HG03558 (cell line): ENCODE results near the gene ADCY9.

Experiments
- ATAC-seq: cut with Tn5 transposase; IDR thresholded peaks from one replicate; pipeline ENCODE4 v1.9.1; 2021; ENCODE audit warnings: moderate number of reproducible peaks; ENCODE audit not compliant: unreplicated experiment; ENCODE audit errors: extremely low read depth

Gene ADCY9

DNA sequence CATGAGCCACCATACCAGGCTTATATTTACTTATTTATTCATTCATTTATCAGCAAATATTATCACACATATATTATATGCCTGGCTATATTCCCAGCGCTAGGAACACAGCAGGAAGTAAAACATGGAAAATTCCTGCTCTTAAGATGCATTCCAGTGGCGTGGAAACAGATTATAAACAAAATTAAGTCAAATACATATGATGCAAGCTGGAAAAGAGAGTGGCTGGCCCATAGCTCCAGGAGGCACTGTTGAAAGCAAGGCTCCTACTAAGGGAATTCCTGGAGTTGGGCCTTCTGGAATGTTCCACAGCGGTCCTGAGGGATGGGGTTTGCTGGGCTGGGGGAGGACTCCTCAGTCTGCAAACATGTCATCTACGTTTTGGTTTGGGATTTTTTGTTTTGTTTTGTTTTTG is 18.4 kb downstream of the ADCY9 start:
- no peak for ATAC-seq

DNA sequence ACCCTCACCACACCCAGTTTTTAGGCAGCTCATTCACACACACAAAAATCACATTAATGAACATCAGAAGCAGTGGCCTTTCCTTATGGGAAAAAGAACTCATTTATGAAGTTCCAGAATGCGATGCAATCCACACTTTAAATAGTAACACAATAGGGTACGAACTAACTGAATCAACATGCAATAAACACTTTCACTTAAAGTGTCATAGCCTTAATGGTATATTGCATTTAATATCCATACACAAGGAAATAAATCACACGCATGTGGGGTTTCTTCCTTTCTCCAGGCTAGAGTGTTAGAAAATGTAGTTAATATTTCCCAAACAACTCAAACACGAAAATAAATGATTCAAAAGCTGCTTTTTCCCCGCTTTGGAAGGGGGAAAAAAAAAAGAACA is 19.7 kb downstream of the ADCY9 start:
- no peak for ATAC-seq

DNA sequence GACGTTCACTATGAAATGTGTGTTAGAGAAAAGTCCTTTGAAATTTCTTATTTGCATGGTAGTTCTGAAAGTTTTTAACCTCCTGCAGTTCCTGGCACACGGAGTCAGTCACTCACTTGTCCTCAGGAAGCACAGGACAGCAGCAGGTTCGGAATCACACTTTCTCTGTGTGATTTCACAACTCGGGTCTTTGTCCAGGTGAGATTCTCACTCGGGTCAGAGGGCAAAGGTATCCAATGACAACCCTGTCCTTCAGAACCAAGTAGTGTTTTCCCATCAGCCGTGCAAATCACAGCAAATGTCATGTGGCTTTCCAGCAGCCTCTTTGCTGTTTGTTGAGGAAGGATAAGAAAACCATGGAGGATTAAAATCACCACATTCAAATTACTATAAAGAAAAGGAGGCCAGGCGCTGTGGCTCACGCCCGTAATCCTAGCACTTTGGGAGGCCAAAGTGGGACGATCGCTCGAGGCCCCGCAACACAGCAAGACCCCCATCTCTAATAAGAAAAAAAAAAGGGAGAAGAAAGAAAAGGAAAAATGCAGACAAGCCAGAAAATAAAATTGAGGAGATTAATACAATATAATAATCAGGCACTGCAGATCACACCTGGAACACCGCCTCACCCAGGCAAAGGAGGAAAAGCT is 22.0 kb downstream of the ADCY9 start:
- ATAC-seq = no peak

DNA sequence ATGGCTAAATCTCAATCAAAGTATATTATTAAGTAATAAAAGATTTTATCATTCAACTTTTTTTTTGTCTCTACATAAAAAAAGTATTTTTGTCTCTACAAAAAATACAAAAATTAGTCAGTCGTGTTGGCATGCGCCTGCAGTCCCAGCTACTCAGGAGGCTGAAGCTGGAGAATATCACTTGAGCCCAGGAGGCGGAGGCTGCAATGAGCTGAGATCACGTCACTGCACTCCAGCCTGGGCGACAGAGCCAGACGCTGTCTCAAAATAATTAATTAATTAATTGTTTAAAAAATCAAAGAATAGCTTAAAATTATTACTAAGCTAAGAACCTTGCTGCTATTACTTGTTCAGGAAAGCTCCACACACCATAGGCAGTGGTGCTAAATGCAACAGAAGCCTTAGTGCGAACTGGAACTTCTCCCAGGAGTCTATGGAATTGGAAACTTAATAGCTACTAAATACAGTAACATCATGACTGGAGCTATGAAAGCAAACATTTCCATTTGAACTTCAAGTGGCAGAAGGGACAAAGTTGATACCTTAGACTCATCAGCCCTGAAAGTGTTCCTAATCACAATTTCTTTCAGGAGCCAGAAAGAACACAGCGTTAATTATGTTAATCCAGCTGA is 22.6 kb downstream of the ADCY9 start:
- ATAC-seq = no peak

DNA sequence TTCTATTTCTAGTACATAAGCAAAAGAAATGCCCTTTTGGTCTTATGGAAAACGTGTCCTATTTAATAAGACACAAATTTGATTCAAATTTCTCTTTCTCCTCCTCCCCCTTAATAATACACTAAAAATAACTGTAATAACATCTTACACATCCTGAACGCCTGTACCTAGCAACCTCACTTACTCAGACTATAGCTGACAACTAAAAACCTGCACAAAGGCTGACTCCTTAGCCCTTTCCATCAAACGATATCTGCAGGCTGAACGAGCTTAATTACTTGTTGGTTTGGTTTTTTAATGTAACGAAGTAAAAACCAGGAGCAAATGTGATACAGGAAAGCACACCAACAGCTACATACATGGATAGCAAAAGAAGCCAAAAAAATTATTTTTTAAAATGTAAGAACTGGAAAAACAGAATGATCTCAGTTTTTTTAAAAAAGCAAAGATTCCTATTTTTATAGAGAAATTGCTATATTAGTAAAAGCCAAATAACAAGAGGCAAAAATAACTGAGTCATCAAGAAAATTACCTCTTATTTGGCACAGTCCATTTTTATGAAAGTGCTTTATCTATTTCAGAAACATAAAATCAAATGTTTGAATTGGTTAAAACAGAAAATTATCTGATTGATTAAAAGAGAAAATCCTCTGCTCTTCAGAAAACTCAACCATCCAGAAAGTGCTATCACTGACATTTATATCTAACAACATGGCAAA is 23.5 kb downstream of the ADCY9 start:
- ATAC-seq = no peak

DNA sequence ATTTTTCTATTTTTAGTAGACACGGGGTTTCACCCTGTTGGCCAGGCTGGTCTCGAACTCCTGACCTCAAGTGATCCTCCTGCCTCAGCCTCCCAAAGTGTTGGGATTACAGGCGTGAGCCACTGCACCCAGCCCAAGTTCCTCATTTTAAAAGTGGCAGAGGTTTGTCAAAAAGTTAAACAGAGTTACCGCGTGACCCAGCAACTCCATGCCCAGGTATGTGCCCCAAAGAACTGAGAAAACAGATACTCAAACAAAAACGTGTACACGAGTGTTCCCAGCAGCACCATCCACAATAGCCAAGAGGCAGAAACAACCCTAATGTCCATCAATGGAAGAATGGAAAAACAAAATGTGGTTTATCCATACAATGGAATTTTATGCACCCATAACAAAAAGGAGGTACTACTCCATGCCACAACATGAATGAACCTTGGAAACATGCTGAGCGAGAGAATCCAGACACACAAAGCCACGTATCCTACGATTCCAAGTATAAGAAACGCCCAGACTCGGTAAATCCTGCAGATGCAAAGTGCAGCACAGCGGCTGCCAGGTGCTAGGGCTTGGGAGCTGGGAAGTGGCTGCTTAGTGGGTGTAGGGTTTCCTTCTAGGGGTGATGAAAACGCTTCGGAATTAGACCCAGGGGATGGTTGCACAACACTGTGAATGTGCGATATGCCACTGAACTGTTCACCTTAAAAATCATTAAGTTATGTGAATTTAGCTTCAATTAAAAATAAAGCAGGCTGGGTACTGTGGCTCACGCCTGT is 24.8 kb downstream of the ADCY9 start:
- no peak for ATAC-seq

DNA sequence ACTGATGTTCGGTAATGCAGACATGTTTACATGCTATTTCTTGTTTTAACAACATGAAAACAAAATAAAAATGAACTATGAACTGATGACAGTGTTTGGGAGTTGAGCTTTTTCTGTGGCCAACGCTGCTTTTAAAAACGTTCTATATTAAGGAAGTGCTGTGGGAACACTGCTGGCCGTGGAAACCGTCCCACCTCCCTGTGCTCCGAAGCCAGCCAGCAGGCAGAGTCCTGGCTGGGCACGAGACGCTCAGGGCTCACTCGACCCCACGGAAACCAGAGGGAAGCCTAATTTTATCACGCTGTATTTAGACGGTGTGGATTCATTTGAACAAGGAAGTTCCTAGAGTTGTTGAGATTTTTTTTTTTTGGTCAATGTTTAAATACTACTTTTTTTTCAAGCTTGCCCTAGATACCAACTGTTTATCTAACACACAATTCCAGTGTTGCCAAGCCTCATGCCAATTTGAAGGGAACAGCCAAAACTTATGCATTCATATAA is 25.8 kb downstream of the ADCY9 start:
- no peak for ATAC-seq

DNA sequence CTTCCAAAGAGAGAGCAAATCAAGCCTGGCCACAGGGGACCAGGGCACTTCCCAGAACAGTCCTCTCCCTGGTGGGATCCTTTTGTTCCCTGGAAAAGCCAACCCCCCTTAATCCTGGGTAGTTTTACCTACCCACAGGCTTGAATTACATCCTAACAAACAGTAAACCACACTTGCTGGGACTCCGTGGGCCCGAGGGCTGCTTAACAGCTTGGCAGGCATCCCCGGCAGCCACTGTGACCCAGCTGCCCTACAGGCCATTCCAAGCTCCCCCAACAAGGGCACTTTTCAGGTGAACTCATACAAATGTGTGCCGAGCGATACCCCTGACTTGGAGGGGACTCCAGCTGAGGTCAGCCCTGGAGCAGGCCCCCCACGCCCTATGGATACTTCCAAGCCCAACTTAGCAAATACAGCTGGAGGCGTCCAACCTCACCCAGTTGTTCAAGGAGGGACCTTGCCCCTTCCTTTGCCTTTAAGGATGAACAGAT is 26.4 kb downstream of the ADCY9 start:
- ATAC-seq = no peak

DNA sequence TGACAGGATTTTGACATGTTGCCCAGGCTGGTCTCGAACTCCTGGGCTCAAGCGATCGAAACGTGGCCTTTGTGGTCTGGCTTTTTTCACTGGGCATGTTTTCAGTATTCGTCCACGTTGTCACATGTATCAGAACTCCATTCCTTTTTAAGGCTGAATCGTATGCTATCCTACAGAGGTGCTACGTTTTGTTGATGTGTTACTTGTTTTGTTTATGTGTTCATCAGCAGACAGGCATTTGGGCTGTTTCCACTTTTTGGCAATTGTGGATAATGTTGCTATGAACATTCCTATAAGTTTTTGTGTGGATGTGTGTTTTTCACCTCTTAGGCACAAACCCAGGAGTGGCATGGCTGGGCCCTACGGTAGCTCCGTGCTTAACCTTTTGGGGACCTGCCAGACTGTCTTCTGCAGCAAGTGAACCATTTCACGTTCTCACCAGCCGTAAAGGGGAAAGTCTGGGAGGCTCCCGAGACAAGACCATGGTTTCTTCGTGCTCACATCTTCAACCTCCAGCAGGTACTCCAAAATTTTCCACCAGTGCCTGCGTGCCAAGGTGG is 26.9 kb downstream of the ADCY9 start:
- ATAC-seq = no peak

DNA sequence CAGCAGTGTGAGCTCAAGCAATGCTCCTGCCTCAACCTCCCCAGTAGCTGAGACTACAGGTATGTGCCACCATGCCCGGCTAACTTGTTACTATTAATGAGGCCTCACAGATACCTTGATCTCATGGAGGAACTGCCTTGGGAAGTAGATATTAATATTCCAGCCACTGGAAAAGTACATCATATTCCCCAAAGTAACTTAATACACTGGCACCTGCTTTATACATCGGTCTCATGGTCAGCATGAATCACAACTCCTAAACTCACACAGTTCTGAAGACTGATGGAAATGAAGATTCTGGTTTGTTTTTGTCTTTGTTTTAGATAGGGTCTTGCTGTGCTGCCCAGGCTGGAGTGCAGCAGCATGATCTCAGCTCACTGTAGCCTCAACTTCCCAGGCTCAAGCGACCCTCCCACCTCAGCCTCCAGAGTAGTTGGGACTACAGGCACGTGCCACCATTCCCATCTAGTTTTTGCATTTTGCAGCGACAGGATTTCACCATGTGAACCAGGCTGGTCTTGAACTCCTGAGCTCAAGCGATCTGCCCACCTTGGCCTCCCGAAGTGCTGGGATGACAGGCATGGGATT is 28.2 kb downstream of the ADCY9 start:
- ATAC-seq = no peak

DNA sequence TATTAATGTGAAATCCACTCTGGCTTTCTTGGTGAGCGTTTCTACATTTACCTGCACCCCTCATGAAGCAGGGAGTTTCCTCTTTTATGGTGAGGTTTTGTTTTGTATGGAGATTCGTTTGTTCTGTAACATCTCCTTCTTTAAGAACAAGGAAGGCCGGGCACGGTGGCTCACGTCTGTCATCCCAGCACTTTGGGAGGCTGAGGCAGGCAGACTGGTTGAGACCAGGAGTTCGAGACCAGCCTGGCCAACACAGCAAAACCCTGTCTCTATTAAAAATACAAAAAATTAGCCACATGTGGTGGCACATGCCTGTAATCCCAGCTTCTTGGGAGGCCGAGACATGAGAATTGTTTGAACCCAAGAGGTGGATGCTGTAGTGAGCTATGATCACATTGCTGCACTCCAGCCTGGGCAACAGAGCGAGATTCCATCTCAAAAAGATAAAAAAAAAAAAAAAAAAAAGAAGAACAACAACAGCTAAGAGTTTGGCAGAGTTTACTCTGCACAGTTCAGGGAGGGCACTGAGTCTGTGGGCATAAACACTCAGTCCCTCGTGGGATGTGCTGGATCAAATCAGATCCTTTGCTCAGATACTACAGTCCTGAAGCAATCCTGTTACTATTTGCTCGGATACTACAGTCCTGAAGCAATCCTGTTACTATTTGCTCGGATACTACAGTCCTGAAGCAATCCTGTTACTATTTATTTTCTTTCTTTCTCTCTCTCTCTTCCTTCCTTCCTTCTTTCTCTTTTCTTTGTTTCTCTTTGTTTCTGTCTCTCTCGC is 28.9 kb downstream of the ADCY9 start:
- ATAC-seq = no peak

DNA sequence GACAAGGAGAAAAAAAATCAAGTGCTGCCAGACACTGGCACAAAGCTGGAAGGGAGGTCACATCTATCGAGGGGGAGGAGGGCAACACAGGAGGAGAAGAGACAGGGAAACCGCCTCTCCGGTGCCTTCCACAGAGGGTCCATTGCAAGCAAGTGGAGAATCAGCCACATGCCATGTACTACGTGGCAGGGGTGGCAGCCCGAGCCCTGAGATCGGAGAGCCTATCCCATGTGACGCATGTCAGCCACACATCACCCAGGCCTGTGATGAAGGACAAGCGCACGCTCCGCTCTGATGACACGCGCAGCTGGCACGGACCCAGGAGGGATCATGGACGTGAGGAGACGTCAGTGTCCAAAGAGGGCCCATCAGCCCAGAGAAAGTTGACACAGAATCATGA is 30.1 kb downstream of the ADCY9 start:
- ATAC-seq = no peak

DNA sequence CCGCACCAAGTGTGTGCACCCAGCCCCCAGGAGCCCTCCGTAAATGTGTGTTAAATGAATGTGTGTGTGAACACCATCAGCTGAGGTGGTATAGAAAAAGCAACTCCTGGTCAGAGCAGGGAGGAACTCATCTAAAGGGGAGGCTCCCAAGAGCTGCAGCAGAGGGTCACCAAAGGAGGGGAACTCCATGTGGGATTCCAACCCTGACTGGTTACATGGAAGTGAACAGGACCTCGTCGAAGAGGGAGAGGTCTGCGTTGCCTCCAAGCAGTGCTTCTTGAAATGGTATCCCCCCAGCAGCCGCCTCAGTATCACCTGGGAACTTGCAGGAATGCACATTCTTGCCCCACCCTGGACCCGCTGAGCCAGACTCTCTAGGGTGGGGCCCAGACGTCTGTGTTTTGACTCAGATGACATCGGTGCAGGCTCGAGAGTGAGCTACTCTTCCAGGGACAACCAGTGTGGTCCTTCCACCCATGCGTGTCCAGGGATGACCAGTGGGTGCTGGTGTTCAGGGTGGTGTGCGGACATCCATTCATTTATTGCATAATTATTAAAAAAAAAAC is 30.8 kb downstream of the ADCY9 start:
- no peak for ATAC-seq

DNA sequence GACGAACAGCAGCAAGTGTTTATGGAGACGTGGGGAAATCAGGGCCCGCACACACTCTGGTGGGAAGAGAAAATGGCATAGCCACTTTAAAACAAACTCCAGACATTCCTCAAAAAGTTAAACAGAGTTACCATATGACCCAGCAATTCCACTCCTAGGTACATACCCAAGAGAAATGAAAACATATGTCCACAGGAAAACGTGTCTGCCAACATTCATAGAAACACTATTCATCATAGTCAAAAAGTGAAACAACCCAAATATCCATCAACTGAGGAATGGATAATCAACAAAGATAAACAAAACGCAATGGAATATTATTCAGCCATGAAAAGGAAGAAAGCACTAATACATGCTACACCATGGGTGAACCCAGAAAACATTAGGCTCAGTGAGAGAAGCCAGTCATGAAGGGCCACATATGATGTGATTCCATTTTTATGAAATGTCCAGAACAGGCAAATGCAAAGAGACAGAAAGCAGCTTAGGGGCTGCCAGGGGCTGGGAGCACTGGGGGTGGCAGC is 32.8 kb downstream of the ADCY9 start:
- no peak for ATAC-seq

DNA sequence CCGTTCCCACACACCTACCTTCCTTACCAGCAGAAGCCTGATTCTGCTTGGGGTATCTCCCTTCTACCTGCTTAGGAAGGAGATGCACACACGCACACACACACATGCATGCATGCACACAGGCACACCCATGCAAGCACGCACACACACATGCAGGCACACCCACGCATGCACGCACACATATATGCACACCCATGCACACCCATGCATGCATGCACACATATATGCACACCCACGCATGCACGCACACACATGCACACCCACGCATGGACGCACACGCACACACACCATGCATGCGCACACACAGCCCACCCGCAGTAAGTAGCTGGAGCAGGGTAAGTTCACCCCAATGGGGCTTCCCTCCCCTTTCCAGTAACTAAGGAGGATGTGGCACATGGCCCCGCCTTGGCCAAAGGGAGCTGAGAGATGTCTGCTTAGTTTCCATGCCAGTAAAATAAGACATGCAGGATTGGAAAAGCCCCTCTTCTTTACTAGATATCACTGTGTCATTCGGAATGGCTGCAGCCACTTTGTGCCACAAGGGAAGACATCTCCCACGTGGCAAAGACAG is 33.7 kb downstream of the ADCY9 start:
- no peak for ATAC-seq

DNA sequence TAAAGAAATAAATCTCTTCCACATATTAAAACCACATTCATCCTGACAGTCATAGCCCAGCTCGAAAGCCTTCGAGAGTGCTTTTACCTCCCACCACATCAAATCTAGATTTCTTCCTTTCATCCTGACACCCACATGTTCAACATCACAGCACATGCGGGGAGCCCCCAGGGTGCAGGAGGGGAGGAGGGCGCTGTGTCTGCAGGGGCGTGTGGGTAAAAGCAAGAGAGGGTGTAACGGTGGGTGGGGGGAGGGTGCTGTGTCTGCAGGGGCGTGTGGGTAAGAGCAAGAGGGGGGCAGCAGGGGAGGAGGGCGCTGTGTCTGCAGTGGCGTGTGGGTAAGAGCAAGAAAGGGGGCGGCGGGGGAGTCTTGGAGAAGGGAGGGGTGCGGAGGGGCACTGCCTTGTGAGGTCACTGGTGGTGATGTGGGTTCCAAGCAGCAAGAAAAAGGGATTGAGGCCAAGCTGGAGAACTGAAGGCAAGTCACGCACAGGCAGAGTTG is 34.7 kb downstream of the ADCY9 start:
- ATAC-seq = no peak

DNA sequence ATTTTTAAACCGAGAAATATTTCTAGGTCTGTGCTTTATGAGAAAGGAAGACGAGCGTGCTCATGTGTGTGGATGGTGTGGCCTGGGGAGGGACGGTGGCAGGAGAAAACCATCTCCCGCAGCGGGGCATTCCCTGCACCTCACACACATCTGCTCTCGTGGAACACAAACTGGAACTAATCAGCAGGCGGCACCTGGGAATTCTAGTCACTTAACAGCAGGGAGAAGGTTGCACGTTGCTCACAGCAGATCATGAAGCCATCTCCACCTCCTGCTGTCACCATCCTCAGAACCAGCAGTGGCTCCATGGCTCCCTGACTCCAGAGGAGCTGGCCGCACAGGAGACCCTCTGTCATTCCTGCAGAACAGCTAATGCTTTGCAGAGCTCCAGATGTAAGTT is 35.2 kb downstream of the ADCY9 start:
- no peak for ATAC-seq

DNA sequence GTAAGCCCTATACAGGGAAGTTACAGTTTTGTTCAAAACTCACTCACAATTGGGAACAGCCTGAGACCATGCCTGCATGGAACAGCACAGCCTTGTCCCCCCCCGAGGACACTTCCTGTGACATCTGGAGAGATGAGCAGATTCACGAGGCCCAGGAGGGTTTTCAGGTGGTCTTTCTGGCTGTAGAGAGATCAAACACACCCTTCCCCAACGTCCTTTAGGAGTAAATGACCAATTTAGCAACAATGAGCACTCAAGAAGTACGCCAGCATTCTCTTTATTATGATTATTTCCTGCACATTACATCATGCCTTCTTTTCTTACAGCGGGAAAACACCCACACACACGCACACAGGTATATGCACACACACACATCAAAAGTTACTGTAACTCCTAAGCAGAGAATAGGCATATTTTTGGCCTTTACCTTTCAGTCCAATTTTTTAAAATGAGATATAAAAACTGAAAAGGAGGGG is 39.0 kb downstream of the ADCY9 start:
- ATAC-seq = no peak
